ENCODE results near the gene ERI3.

GRCh38 chr1:44289530-44289929 is 65.5 kb downstream of the ERI3 start:
- no peak for TF ChIP-seq CTCF (IDR thresholded peaks at IDR 0.05)
- no peak for TF ChIP-seq POLR2A (IDR thresholded peaks at IDR 0.05)

Data from thyroid gland (tissue), 4 donors.